A673 (cell line): ENCODE results near the gene PEX5L.

Source experiments
- CTCF ChIP-seq: fragments of 300-800, 200-600 bp; sonication (generic); conservative IDR thresholded peaks from 2 replicates; pipeline ENCODE4 v1.5.1; 2017; ENCODE audit warnings: low read depth, mild to moderate bottlenecking, antibody characterized with exemption, low read length, moderate library complexity, mixed read lengths
- EZH2 ChIP-seq: fragments of 200-600 bp; sonication (generic); IDR thresholded peaks from 2 replicates; pipeline ENCODE4 v1.6.1; 2017; ENCODE audit warnings: borderline replicate concordance, low read depth, mild to moderate bottlenecking, mixed read lengths, antibody characterized with exemption, low read length; ENCODE audit not compliant: poor library complexity, severe bottlenecking

- no peak for TF ChIP-seq CTCF
- no peak for TF ChIP-seq EZH2
Measured at GRCh38 chr3:179896507-179896906, 140.2 kb downstream of the PEX5L start.
